Mesenchymal stem cell (in vitro differentiated cells and primary cell): ENCODE results near the gene LAMB4.

Experiments
- DNase-seq: peaks from one replicate; pipeline ENCODE4 v3.0.0-alpha.2; 2013
- H2AFZ ChIP-seq: one replicate; pipeline ENCODE4 v1.6.1; 2013; ENCODE audit warnings: low read depth, mild to moderate bottlenecking, control low read depth, inconsistent platforms, low read length, moderate library complexity
- H2AK5ac ChIP-seq: 2 replicates; pipeline ENCODE4 v1.6.1; 2013; ENCODE audit warnings: low read length, moderate library complexity, mild to moderate bottlenecking, inconsistent platforms; ENCODE audit not compliant: severe bottlenecking
- H2BK120ac ChIP-seq: one replicate; pipeline ENCODE4 v1.6.1; 2013; ENCODE audit warnings: low read depth, mild to moderate bottlenecking, inconsistent platforms, low read length, moderate library complexity
- H2BK12ac ChIP-seq, 2 experiments: one replicate each; pipeline ENCODE4 v1.6.1; 2013; ENCODE audit warnings: inconsistent platforms in 2 of 2, low read length in 2 of 2, mild to moderate bottlenecking in 2 of 2, moderate library complexity in 2 of 2, control low read depth in 1 of 2
- H2BK15ac ChIP-seq: one replicate; pipeline ENCODE4 v1.6.1; 2013; ENCODE audit warnings: mild to moderate bottlenecking, low read depth, inconsistent platforms; ENCODE audit not compliant: poor library complexity, severe bottlenecking
- H2BK5ac ChIP-seq: 2 replicates; pipeline ENCODE4 v1.6.1; 2013; ENCODE audit warnings: low read depth, mild to moderate bottlenecking, low read length, control low read depth, inconsistent platforms; ENCODE audit not compliant: poor library complexity, severe bottlenecking
- H3K14ac ChIP-seq, 2 experiments: one replicate each; pipeline ENCODE4 v1.6.1; 2013; ENCODE audit warnings: inconsistent platforms in 2 of 2, low read length in 2 of 2, control low read depth in 1 of 2, mild to moderate bottlenecking in 1 of 2, moderate library complexity in 1 of 2
- H3K18ac ChIP-seq, 2 experiments: one replicate each; pipeline ENCODE4 v1.6.1; 2013; ENCODE audit warnings: inconsistent platforms in 2 of 2, low read length in 2 of 2, control low read depth in 1 of 2, low read depth in 1 of 2, mild to moderate bottlenecking in 1 of 2
- H3K23ac ChIP-seq, 2 experiments: one replicate each; pipeline ENCODE4 v1.6.1; 2013; ENCODE audit warnings: inconsistent platforms in 2 of 2, low read length in 2 of 2, mild to moderate bottlenecking in 2 of 2, moderate library complexity in 2 of 2, control low read depth in 1 of 2
- H3K27ac ChIP-seq: 2 replicates; pipeline ENCODE4 v1.5.1; 2013; ENCODE audit warnings: mild to moderate bottlenecking, moderate library complexity, low read length, control low read depth, inconsistent platforms; ENCODE audit not compliant: poor library complexity, severe bottlenecking
- H3K27me3 ChIP-seq, 2 experiments: 2 replicates each; pipeline versions ENCODE4 v1.6.1 to v1.7.0; 2013; ENCODE audit warnings: low read length in 2 of 2, mild to moderate bottlenecking in 2 of 2, moderate library complexity in 2 of 2, control low read depth in 1 of 2, inconsistent platforms in 1 of 2; ENCODE audit not compliant: control insufficient read depth in 1 of 2, insufficient read depth in 1 of 2
- H3K36me3 ChIP-seq, 2 experiments: 2 replicates each; pipeline versions ENCODE4 v1.6.1 to v1.7.0; 2013; ENCODE audit warnings: low read length in 2 of 2, control low read depth in 1 of 2, inconsistent platforms in 1 of 2, low read depth in 1 of 2, mild to moderate bottlenecking in 1 of 2; ENCODE audit not compliant: insufficient read depth in 2 of 2, control insufficient read depth in 1 of 2
- H3K4ac ChIP-seq, 2 experiments: one replicate each; pipeline ENCODE4 v1.6.1; 2013; ENCODE audit warnings: inconsistent platforms in 2 of 2, low read length in 2 of 2, mild to moderate bottlenecking in 2 of 2, moderate library complexity in 2 of 2, control low read depth in 1 of 2, low read depth in 1 of 2
- H3K4me1 ChIP-seq: 2 replicates; pipeline ENCODE4 v1.6.1; 2013; ENCODE audit warnings: low read depth, low read length, control low read depth; ENCODE audit not compliant: control insufficient read depth, insufficient read depth
- H3K4me2 ChIP-seq: 2 replicates; pipeline ENCODE4 v1.6.1; 2013; ENCODE audit warnings: low read length, mild to moderate bottlenecking, inconsistent platforms; ENCODE audit not compliant: poor library complexity, severe bottlenecking
- H3K4me3 ChIP-seq, 2 experiments: 2 replicates each; pipeline versions ENCODE4 v1.5.1 to v1.7.0; 2013; ENCODE audit warnings: low read length in 2 of 2, mild to moderate bottlenecking in 2 of 2, control low read depth in 1 of 2, low read depth in 1 of 2; ENCODE audit not compliant: insufficient read depth in 1 of 2
- H3K79me1 ChIP-seq: replicated peaks from 2 replicates; pipeline ENCODE4 v1.6.1; 2013; ENCODE audit warnings: mild to moderate bottlenecking, control low read depth, low read length, inconsistent platforms; ENCODE audit not compliant: poor library complexity, severe bottlenecking
- H3K9ac ChIP-seq: 2 replicates; pipeline ENCODE4 v1.7.0; 2013; ENCODE audit warnings: mild to moderate bottlenecking, low read length, moderate library complexity
- H3K9me3 ChIP-seq: 2 replicates; pipeline ENCODE4 v1.7.0; 2013; ENCODE audit warnings: mild to moderate bottlenecking, low read length; ENCODE audit not compliant: control insufficient read depth
- H4K8ac ChIP-seq: one replicate; pipeline ENCODE4 v1.6.1; 2013; ENCODE audit warnings: inconsistent platforms, mild to moderate bottlenecking, low read length, moderate library complexity
- H4K91ac ChIP-seq: one replicate; pipeline ENCODE4 v1.6.1; 2013; ENCODE audit warnings: mild to moderate bottlenecking, low read length, inconsistent platforms
- WGBS: methylation state at CpG from one replicate; pipeline ENCODE4 v1.1.7; 2013; ENCODE audit warnings: mixed read lengths; 5-methylcytosine and 5-hydroxymethylcytosine counted together

Gene LAMB4

GRCh38 chr7:108164946-108165345 lies 34.8 kb upstream of the LAMB4 start:
- WGBS: 59% methylated on average over 3 of the region's 6 CpGs

GRCh38 chr7:108164342-108164741 lies 34.2 kb upstream of the LAMB4 start:
- H3K79me1 ChIP-seq: no peaks in the 10 kb centered on the region

More at GRCh38 chr7:108164946-108165345, 34.8 kb upstream of the LAMB4 start:
- Histone ChIP-seq H3K36me3 (no peaks in the 10 kb centered on the region), H3K4me1 (peaks cover 2% of the 10 kb centered on the region), H4K8ac (no peak overlapping the region), H3K9me3 (no peaks in the 10 kb centered on the region), H3K4me3 (no peak overlapping the region), H3K14ac (no peak overlapping the region), H3K23ac (no peak overlapping the region), H3K79me1 (no peaks in the 10 kb centered on the region), H3K27me3 (no peaks in the 10 kb centered on the region), H2BK120ac (no peak overlapping the region), H2BK15ac (no peak overlapping the region), H4K91ac (no peak overlapping the region), H3K18ac (no peak overlapping the region), H2AFZ (no peak overlapping the region), H2AK5ac (no peak overlapping the region), H3K4ac (no peak overlapping the region), H3K27ac (no peak overlapping the region), H3K9ac (no peak overlapping the region), H2BK5ac (no peak overlapping the region), H2BK12ac (no peak overlapping the region), H3K4me2 (no peak overlapping the region)
- DNase-seq: no peak

GRCh38 chr7:108158776-108159175 lies 28.6 kb upstream of the LAMB4 start:
- Histone ChIP-seq H2BK120ac (no peak overlapping the region), H3K23ac (no peak overlapping the region), H4K91ac (no peak overlapping the region), H2BK5ac (no peak overlapping the region), H3K9ac (no peak overlapping the region), H3K27ac (no peak overlapping the region), H2BK12ac (no peak overlapping the region), H3K9me3 (no peaks in the 10 kb centered on the region), H3K79me1 (no peaks in the 10 kb centered on the region), H2BK15ac (no peak overlapping the region), H3K27me3 (no peaks in the 10 kb centered on the region), H2AFZ (no peak overlapping the region), H3K36me3 (no peaks in the 10 kb centered on the region), H3K4ac (no peak overlapping the region), H2AK5ac (no peak overlapping the region), H3K4me3 (no peak overlapping the region), H4K8ac (no peak overlapping the region), H3K14ac (no peak overlapping the region), H3K4me2 (no peak overlapping the region), H3K4me1 (no peaks in the 10 kb centered on the region), H3K18ac (no peak overlapping the region)
- WGBS: no CpG with 5 or more reads among the region's 1 CpG
- DNase-seq: no peak

More at GRCh38 chr7:108164342-108164741, 34.2 kb upstream of the LAMB4 start:
- peaks cover 2% of the 10 kb centered on the region for H3K4me1 ChIP-seq
- no peak overlapping the region for H3K4me2 ChIP-seq
- H4K8ac ChIP-seq: no peak overlapping the region
- H4K91ac ChIP-seq: no peak overlapping the region
- no peak overlapping the region for H3K23ac ChIP-seq
- H3K9ac ChIP-seq: no peak overlapping the region
- no peaks in the 10 kb centered on the region for H3K9me3 ChIP-seq
- H2BK15ac ChIP-seq: no peak overlapping the region
- DNase-seq: no peak
- no peak overlapping the region for H3K27ac ChIP-seq
- no peaks in the 10 kb centered on the region for H3K27me3 ChIP-seq
- no peaks in the 10 kb centered on the region for H3K36me3 ChIP-seq
- no peak overlapping the region for H3K4me3 ChIP-seq
- no peak overlapping the region for H3K4ac ChIP-seq
- WGBS: 72% methylated on average over 5 of the region's 6 CpGs
- no peak overlapping the region for H2BK12ac ChIP-seq
- H2AK5ac ChIP-seq: no peak overlapping the region
- H3K14ac ChIP-seq: no peak overlapping the region
- no peak overlapping the region for H2BK5ac ChIP-seq
- H2BK120ac ChIP-seq: no peak overlapping the region
- no peak overlapping the region for H3K18ac ChIP-seq
- H2AFZ ChIP-seq: no peak overlapping the region

- Histone ChIP-seq H2AK5ac (peak overlapping the region; percentile 9), H3K4me3 (no peak overlapping the region), H3K79me1 (no peaks in the 10 kb centered on the region), H3K9ac (no peak overlapping the region), H3K36me3 (no peaks in the 10 kb centered on the region), H2BK120ac (no peak overlapping the region), H3K14ac (no peak overlapping the region), H2BK15ac (no peak overlapping the region), H3K27ac (no peak overlapping the region), H2BK5ac (no peak overlapping the region), H3K9me3 (no peaks in the 10 kb centered on the region), H3K4ac (no peak overlapping the region), H4K8ac (no peak overlapping the region), H3K23ac (no peak overlapping the region), H3K4me1 (no peaks in the 10 kb centered on the region), H3K18ac (no peak overlapping the region), H3K27me3 (no peaks in the 10 kb centered on the region), H4K91ac (no peak overlapping the region), H2AFZ (no peak overlapping the region), H3K4me2 (no peak overlapping the region), H2BK12ac (no peak overlapping the region)
- no peak for DNase-seq
- 96% methylated on average over 3 of the region's 4 CpGs for WGBS
Observed at GRCh38 chr7:108157606-108158335, 27.6 kb upstream of the LAMB4 start.
